GM23248 (cell line): Measurements from ENCODE around the gene NPM1. TPM values are rescaled to one million over a fixed set of nuclear protein-coding genes. Genes with fewer than 3 reads are reported as not detected.

Experiments
- DNase-seq: peaks from one replicate; pipeline ENCODE4 v3.0.0-alpha.2; 2015
- H2AFZ ChIP-seq: fragments of 200-600 bp; sonication (generic); 2 replicates; pipeline ENCODE4 v1.6.1; 2016; ENCODE audit warnings: antibody characterized with exemption
- H3F3A ChIP-seq: fragments of 200-600 bp; sonication (generic); 2 replicates; pipeline ENCODE4 v1.6.1; 2016; ENCODE audit warnings: mild to moderate bottlenecking, antibody characterized with exemption, mixed run types; ENCODE audit not compliant: insufficient read depth
- H3K27ac ChIP-seq: fragments of 200-600 bp; sonication (generic); 2 replicates; pipeline ENCODE4 v1.5.1; 2016; ENCODE audit warnings: mild to moderate bottlenecking
- H3K27me3 ChIP-seq: fragments of 200-600 bp; sonication (generic); replicated peaks from 2 replicates; pipeline ENCODE4 v1.6.1; 2016; ENCODE audit warnings: mild to moderate bottlenecking; ENCODE audit not compliant: insufficient read depth
- H3K36me3 ChIP-seq: fragments of 200-600 bp; sonication (generic); 2 replicates; pipeline ENCODE4 v1.6.1; 2016; ENCODE audit warnings: low read depth, mild to moderate bottlenecking
- H3K4me1 ChIP-seq: fragments of 200-600 bp; sonication (generic); 2 replicates; pipeline ENCODE4 v1.6.1; 2016; ENCODE audit warnings: mild to moderate bottlenecking; ENCODE audit not compliant: insufficient read depth
- H3K4me2 ChIP-seq: fragments of 200-600 bp; sonication (generic); one replicate; pipeline ENCODE4 v1.6.1; 2016; ENCODE audit warnings: mild to moderate bottlenecking; ENCODE audit not compliant: unreplicated experiment
- H3K4me3 ChIP-seq: fragments of 200-600 bp; sonication (generic); 2 replicates; pipeline ENCODE4 v1.5.1; 2016; ENCODE audit warnings: mild to moderate bottlenecking
- H3K79me2 ChIP-seq: fragments of 200-600 bp; sonication (generic); 2 replicates; pipeline ENCODE4 v1.6.1; 2016; ENCODE audit warnings: mild to moderate bottlenecking; ENCODE audit not compliant: insufficient read depth
- H3K9ac ChIP-seq: fragments of 200-600 bp; sonication (generic); 2 replicates; pipeline ENCODE4 v1.6.1; 2016; ENCODE audit warnings: mild to moderate bottlenecking
- H3K9me2 ChIP-seq: fragments of 200-600 bp; sonication (generic); 2 replicates; pipeline ENCODE4 v1.6.1; 2016; ENCODE audit warnings: mixed run types, mild to moderate bottlenecking, moderate library complexity; ENCODE audit not compliant: insufficient read depth
- H3K9me3 ChIP-seq: fragments of 200-600 bp; sonication (generic); one replicate; pipeline ENCODE4 v1.6.1; 2017; ENCODE audit warnings: low read depth
- H4K20me1 ChIP-seq: fragments of 200-600 bp; sonication (generic); 2 replicates; pipeline ENCODE4 v1.6.0; 2016; ENCODE audit not compliant: insufficient read depth
- EZH2 ChIP-seq: fragments of 200-600 bp; sonication (generic); IDR thresholded peaks from 2 replicates; pipeline ENCODE4 v1.6.1; 2018; ENCODE audit warnings: antibody characterized with exemption, mild to moderate bottlenecking; ENCODE audit not compliant: insufficient read depth, poor library complexity, severe bottlenecking
- EZH2phosphoT487 ChIP-seq: fragments of 200-600 bp; sonication (generic); IDR thresholded peaks from 2 replicates; pipeline ENCODE4 v1.6.1; 2018; ENCODE audit warnings: antibody characterized with exemption, moderate library complexity, mild to moderate bottlenecking, low read depth; ENCODE audit not compliant: insufficient read depth
- WGBS, 2 experiments: methylation state at CpG; one replicate each; pipeline ENCODE4 v1.1.6; 2015 to 2017; ENCODE audit warnings: low lambda C conversion rate in 2 of 2, low coverage in 1 of 2; ENCODE audit errors: missing lambda C conversion rate in 2 of 2; 5-methylcytosine and 5-hydroxymethylcytosine counted together
- in situ Hi-C: fragments of 300-500 bp; cut with MboI; formaldehyde crosslinking; loops from 2 replicates; pipeline ENCODE4 v1.15.0; 2020
- microRNA-seq: library from miRNA; unstranded; fragments of <30 nt; microRNA quantifications from one replicate; pipeline ENCODE4, GENCODE V29; 2016; ENCODE audit warnings: borderline number of aligned reads
- polyA plus RNA-seq: library from polyadenylated mRNA; unstranded; fragments of >200 nt; fragmentation: Nextera tagmentation; extraction: Ambion mirVana; gene quantifications from 2 replicates; pipeline ENCODE4 v1.2.1, GENCODE V29; 2016
- small RNA-seq: library from RNA; depleted of rRNA; stranded (forward); fragments of <200 nt; gene quantifications from one replicate; pipeline ENCODE3, GENCODE V24; 2014; ENCODE audit warnings: low read depth, low replicate concordance
- total RNA-seq: library from RNA; depleted of rRNA; stranded (reverse); fragments of >200 nt; shearing (Covaris generic); gene quantifications from 2 replicates; pipeline ENCODE4 v1.2.3, GENCODE V29; 2014; rRNA removed

The NPM1 gene
- total and polyA plus RNA-seq, 2 experiments from 2014 or later = 584 to 757 TPM

- Histone ChIP-seq H3K36me3 (no peaks in the 10 kb centered on the region), H3K4me2 (no peak overlapping the region), H3K9me2 (no peaks in the 10 kb centered on the region), H3K27ac (no peak overlapping the region), H3K79me2 (no peaks in the 10 kb centered on the region), H3K27me3 (no peaks in the 10 kb centered on the region), H4K20me1 (no peaks in the 10 kb centered on the region), H3K4me1 (no peaks in the 10 kb centered on the region), H3F3A (no peaks in the 10 kb centered on the region), H3K9me3 (no peaks in the 10 kb centered on the region), H2AFZ (no peak overlapping the region), H3K9ac (no peak overlapping the region), H3K4me3 (no peak overlapping the region)
- in situ Hi-C loops = no loop called here
- 92 to 94% methylated on average over 24 to 25 of the region's 25 CpGs for WGBS, 2 experiments
- DNase-seq = no peak
- no peak for TF ChIP-seq EZH2phosphoT487
- TF ChIP-seq EZH2 = no peak
These were observed 69.7 kb downstream of the NPM1 start for GRCh38 chr5:171457208-171457981.

DNA sequence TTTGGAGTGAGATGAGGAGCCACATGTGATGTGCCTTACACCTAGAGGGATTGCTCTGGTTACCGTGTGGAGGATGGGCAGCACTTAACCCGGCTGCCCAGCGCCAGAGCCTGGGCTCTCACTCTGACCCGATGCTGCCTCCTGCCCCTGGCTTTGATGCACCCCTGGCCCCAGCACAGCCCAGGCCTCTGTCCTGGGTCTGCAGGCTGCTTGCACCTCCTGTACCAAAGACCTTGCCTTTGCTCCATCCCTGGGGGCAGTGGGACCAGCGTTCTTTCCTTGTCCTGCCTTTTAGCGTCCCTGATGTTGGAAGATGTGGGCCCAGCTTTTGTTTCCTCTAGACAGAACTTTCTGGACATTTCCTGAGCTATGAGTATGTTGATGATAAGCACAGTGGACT, 72.2 kb downstream of the NPM1 start:
- Histone ChIP-seq H3K4me2 (no peak overlapping the region), H3K79me2 (no peaks in the 10 kb centered on the region), H3K9ac (no peak overlapping the region), H3K9me3 (no peaks in the 10 kb centered on the region), H3K4me1 (no peaks in the 10 kb centered on the region), H3K9me2 (no peaks in the 10 kb centered on the region), H4K20me1 (no peaks in the 10 kb centered on the region), H3K27ac (no peak overlapping the region), H3K27me3 (no peaks in the 10 kb centered on the region), H2AFZ (no peak overlapping the region), H3K4me3 (no peak overlapping the region), H3F3A (no peaks in the 10 kb centered on the region), H3K36me3 (no peaks in the 10 kb centered on the region)
- TF ChIP-seq EZH2phosphoT487 = no peak
- TF ChIP-seq EZH2 = no peak
- WGBS, 2 experiments = 75 to 83% methylated on average over 6 of the region's 6 CpGs
- in situ Hi-C loops = no loop called here
- no peak for DNase-seq

Small RNA genes lying within 50 kb of the gene (microRNA-seq; reads per million reads assigned to microRNA genes)
- gene MIR3912 = not detected

Small RNA genes lying within 50 kb of the gene (small RNA-seq; reads per million reads assigned to genes)
- not detected for gene AC091980.1
- gene MIR3912 = 0.25 reads per million
- not detected for gene RN7SL339P
- not detected for gene SNORA70J

Other genes starting within 250 kb of the NPM1 start
- gene TLX3, start 78.6 kb upstream of the NPM1 start, total RNA-seq = not detected in 2 replicates
- gene TLX3, start 78.6 kb upstream of the NPM1 start, polyA plus RNA-seq = not detected in 2 replicates
- not detected in 2 replicates for gene FGF18, start 31.8 kb downstream of the NPM1 start, total RNA-seq
- gene FGF18, start 31.8 kb downstream of the NPM1 start, polyA plus RNA-seq = 0.09 TPM in 2 replicates